Measurements from ENCODE around the gene TOX3. TPM values are rescaled to one million over a fixed set of nuclear protein-coding genes. Genes with fewer than 3 reads are reported as not detected.

TOX3 gene
- total and polyA plus RNA-seq, 2 of the 8 experiments (the other 6 are each of a cell fraction or from before 2014, with no cell fraction given): 16.7 to 31.2 TPM

- ChIA-PET CTCF (ENCODE audit: partially characterized antibody) (no interaction called here), POLR2A (ENCODE audit: partially characterized antibody) (no interaction called here)
- Histone ChIP-seq H3K56ac (replicated peaks; ENCODE audit: insufficient read length, low read depth, low read length) (no peak overlapping the region), H4K8ac (ENCODE audit: extremely low read depth, insufficient read depth, low read length) (no peak overlapping the region), H3K14ac (ENCODE audit: insufficient read length) (no peak overlapping the region), H3K9me3 (ENCODE audit: insufficient read depth in 2 of 2, low read depth in 1 of 2, low read length in 1 of 2) (no peaks in the 10 kb centered on the region), H3K79me2 (ENCODE audit: control insufficient read depth in 1 of 2, insufficient read depth in 2 of 2, low read length in 2 of 2) (no peaks in the 10 kb centered on the region), H2BK12ac (ENCODE audit: low read depth, low read length) (no peak overlapping the region), H4K5ac (ENCODE audit: insufficient read length, low read depth, low read length) (no peak overlapping the region), H2BK5ac (ENCODE audit: low read depth, low read length) (no peak overlapping the region), H3K27ac (ENCODE audit: low read depth, low read length) (no peak overlapping the region), H2AFZ (ENCODE audit: low read length) (no peak overlapping the region), H3K23me2 (ENCODE audit: low read depth, low read length) (no peaks in the 10 kb centered on the region; the same call in 1 of the 2 replicates), H3K4ac (replicated peaks; ENCODE audit: insufficient read length, low read depth, low read length) (no peak overlapping the region), H3K4me1 (replicated peaks in 1 of 4; ENCODE audit: control insufficient read depth in 3 of 4, insufficient read depth in 4 of 4, low read length in 3 of 4) (no peaks in the 10 kb centered on the region), H3K79me1 (ENCODE audit: low read depth, low read length) (no peaks in the 10 kb centered on the region), H3K27me3 (replicated peaks in 1 of 4; ENCODE audit: control insufficient read depth in 3 of 4, extremely low read depth in 1 of 4, insufficient read depth in 3 of 4, low read length in 3 of 4) (no peaks in the 10 kb centered on the region), H3K23ac (ENCODE audit: insufficient read length) (no peak overlapping the region), H2AK5ac (ENCODE audit: low read depth, low read length) (no peak overlapping the region), H2BK20ac (ENCODE audit: low read length) (no peak overlapping the region), H3K18ac (ENCODE audit: extremely low read depth, low read length) (no peak overlapping the region), H3K4me2 (ENCODE audit: insufficient read depth in 1 of 2, low read depth in 2 of 2, low read length in 2 of 2) (no peak overlapping the region), H3K36me3 (ENCODE audit: control insufficient read depth in 2 of 4, insufficient read depth in 4 of 4, low read length in 3 of 4) (no peaks in the 10 kb centered on the region), H4K91ac (replicated peaks; ENCODE audit: insufficient read length, low read length) (no peak overlapping the region), H3K9ac (replicated peaks in 1 of 4; ENCODE audit: extremely low read depth in 1 of 4, low read depth in 3 of 4, low read length in 3 of 4) (no peak overlapping the region), H2BK120ac (replicated peaks; ENCODE audit: low read depth, low read length) (no peak overlapping the region), H2BK15ac (ENCODE audit: low read length) (no peak overlapping the region), H3K4me3 (ENCODE audit: extremely low read depth in 1 of 4, insufficient read depth in 2 of 4, low read depth in 3 of 4, low read length in 4 of 4) (no peak overlapping the region), H4K20me1 (replicated peaks in 1 of 2; ENCODE audit: control insufficient read depth in 1 of 2, insufficient read depth in 2 of 2, low read length in 2 of 2) (no peaks in the 10 kb centered on the region)
- WGBS, 2 experiments (ENCODE audit: extremely low coverage in 1 of 2, insufficient coverage in 1 of 2, insufficient read length in 1 of 2, insufficient replicate concordance in 2 of 2, low coverage in 1 of 2, low lambda C conversion rate in 2 of 2, missing lambda C conversion rate in 1 of 2): 89% methylated on average over 3 of the region's 3 CpGs; no CpG with 5 or more reads in 1 of the 2 experiments
- FAIRE-seq (no peak), DNase-seq (ENCODE audit: low read depth in 1 of 2, low spot score in 2 of 2) (no peak)
- TF ChIP-seq KDM5A (IDR thresholded peaks at IDR 0.05; ENCODE audit: low read length) (no peak), JUND (IDR thresholded peaks at IDR 0.05; ENCODE audit: low read length) (no peak)
Observed at GRCh38 chr16:52393448-52393847, 153.5 kb downstream of the TOX3 start.

Measured in H1 (cell line).